ENCODE data around the gene NTF4.
A peak's percentile ranks its signal among the peaks of the same experiment; 100 is the strongest.

GRCh38 chr19:49085020-49085867, 20.6 kb upstream of the NTF4 start, which contains the start of gene SNRNP70:
- TF ChIP-seq, protein P1, sequence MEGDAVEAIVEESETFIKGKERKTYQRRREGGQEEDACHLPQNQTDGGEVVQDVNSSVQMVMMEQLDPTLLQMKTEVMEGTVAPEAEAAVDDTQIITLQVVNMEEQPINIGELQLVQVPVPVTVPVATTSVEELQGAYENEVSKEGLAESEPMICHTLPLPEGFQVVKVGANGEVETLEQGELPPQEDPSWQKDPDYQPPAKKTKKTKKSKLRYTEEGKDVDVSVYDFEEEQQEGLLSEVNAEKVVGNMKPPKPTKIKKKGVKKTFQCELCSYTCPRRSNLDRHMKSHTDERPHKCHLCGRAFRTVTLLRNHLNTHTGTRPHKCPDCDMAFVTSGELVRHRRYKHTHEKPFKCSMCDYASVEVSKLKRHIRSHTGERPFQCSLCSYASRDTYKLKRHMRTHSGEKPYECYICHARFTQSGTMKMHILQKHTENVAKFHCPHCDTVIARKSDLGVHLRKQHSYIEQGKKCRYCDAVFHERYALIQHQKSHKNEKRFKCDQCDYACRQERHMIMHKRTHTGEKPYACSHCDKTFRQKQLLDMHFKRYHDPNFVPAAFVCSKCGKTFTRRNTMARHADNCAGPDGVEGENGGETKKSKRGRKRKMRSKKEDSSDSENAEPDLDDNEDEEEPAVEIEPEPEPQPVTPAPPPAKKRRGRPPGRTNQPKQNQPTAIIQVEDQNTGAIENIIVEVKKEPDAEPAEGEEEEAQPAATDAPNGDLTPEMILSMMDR (IDR thresholded peaks at IDR 0.05 in 2 of 3, conservative IDR thresholded peaks at IDR 0.05 in 1 of 3; ENCODE audit: borderline replicate concordance in 1 of 3, insufficient read depth in 1 of 3, low read depth in 2 of 3, low read length in 2 of 3) = no peak
- TF ChIP-seq POLR2A (IDR thresholded peaks at IDR 0.05; ENCODE audit: borderline replicate concordance, extremely low read depth, insufficient read depth, insufficient read length) (peak; percentile 46), EZH2 (IDR thresholded peaks at IDR 0.05) (no peak), SP1 (IDR thresholded peaks at IDR 0.05; ENCODE audit: low read depth) (peak; percentile 75)
